Osteocyte (in vitro differentiated cells): Measurements from ENCODE around the gene PRKCD. TPM values are rescaled to one million over a fixed set of nuclear protein-coding genes. Genes with fewer than 3 reads are reported as not detected.

Source experiments
- DNase-seq: peaks from one replicate; pipeline ENCODE4 v3.0.0; 2021; ENCODE audit warnings: mixed read lengths; ENCODE audit not compliant: unreplicated experiment; ENCODE audit errors: extremely low spot score
- H3K27ac Mint-ChIP-seq: one replicate; pipeline ENCODE4 v1.8.0; 2021; ENCODE audit warnings: mild to moderate bottlenecking, mixed read lengths; ENCODE audit not compliant: unreplicated experiment
- H3K27me3 Mint-ChIP-seq: one replicate; pipeline ENCODE4 v1.8.0; 2021; ENCODE audit warnings: mixed read lengths; ENCODE audit not compliant: unreplicated experiment
- H3K36me3 Mint-ChIP-seq: one replicate; pipeline ENCODE4 v1.8.0; 2021; ENCODE audit warnings: mixed read lengths; ENCODE audit not compliant: unreplicated experiment
- H3K4me1 Mint-ChIP-seq: one replicate; pipeline ENCODE4 v1.8.0; 2021; ENCODE audit warnings: mixed read lengths; ENCODE audit not compliant: unreplicated experiment
- H3K4me3 Mint-ChIP-seq: one replicate; pipeline ENCODE4 v1.8.0; 2021; ENCODE audit warnings: mild to moderate bottlenecking, moderate library complexity, mixed read lengths; ENCODE audit not compliant: unreplicated experiment
- H3K9me3 Mint-ChIP-seq: one replicate; pipeline ENCODE4 v1.8.0; 2021; ENCODE audit warnings: mixed read lengths; ENCODE audit not compliant: unreplicated experiment
- CTCF ChIP-seq: fragments of 200-600 bp; sonication (generic); IDR thresholded peaks from 2 replicates; pipeline ENCODE4 v1.5.0; 2021; ENCODE audit warnings: antibody characterized with exemption, mild to moderate bottlenecking, moderate library complexity
- total RNA-seq: library from RNA; stranded (reverse); gene quantifications from 2 replicates; pipeline ENCODE4 v1.2.1, GENCODE V29; 2021

The PRKCD gene
- total RNA-seq, 1 donor from 2014 or later: 17.1 TPM

- Mint-ChIP-seq H3K36me3 (peaks cover 3% of the 10 kb centered on the region), H3K9me3 (no peaks in the 10 kb centered on the region), H3K27ac (peak overlapping the region; percentile 4), H3K4me3 (no peak overlapping the region), H3K27me3 (no peaks in the 10 kb centered on the region), H3K4me1 (peaks cover 29% of the 10 kb centered on the region)
- DNase-seq: no peak
- no peak for TF ChIP-seq CTCF
Measured at GRCh38 chr3:53195066-53195450, 34.0 kb downstream of the PRKCD start.

GRCh38 chr3:53195602-53196574 lies 34.9 kb downstream of the PRKCD start:
- Mint-ChIP-seq H3K9me3 (no peaks in the 10 kb centered on the region), H3K27ac (no peak overlapping the region), H3K4me3 (no peak overlapping the region), H3K4me1 (peaks cover 29% of the 10 kb centered on the region), H3K36me3 (no peaks in the 10 kb centered on the region), H3K27me3 (no peaks in the 10 kb centered on the region)
- peak; percentile 90 for DNase-seq
- TF ChIP-seq CTCF: peak; percentile 99

- Mint-ChIP-seq H3K4me3 (no peak overlapping the region), H3K4me1 (peaks cover 29% of the 10 kb centered on the region), H3K27me3 (no peaks in the 10 kb centered on the region), H3K27ac (no peak overlapping the region), H3K36me3 (no peaks in the 10 kb centered on the region), H3K9me3 (no peaks in the 10 kb centered on the region)
- no peak for DNase-seq
- TF ChIP-seq CTCF: no peak
Measured at GRCh38 chr3:53196575-53197407, 35.8 kb downstream of the PRKCD start.

GRCh38 chr3:53198256-53198977 lies 37.4 kb downstream of the PRKCD start:
- peak; percentile 24 for TF ChIP-seq CTCF
- Mint-ChIP-seq H3K4me1 (peaks cover 24% of the 10 kb centered on the region), H3K36me3 (no peaks in the 10 kb centered on the region), H3K27ac (no peak overlapping the region), H3K4me3 (no peak overlapping the region), H3K27me3 (no peaks in the 10 kb centered on the region), H3K9me3 (no peaks in the 10 kb centered on the region)
- DNase-seq: no peak
